HG03439 (cell line): ENCODE measurements around the gene MBNL2.

Experiments used
- ATAC-seq: cut with Tn5 transposase; IDR thresholded peaks from one replicate; pipeline ENCODE4 v1.9.1; 2021; ENCODE audit warnings: mild to moderate bottlenecking, moderate library complexity; ENCODE audit not compliant: unreplicated experiment

The MBNL2 gene

GRCh38 chr13:97371486-97372109 lies 149.5 kb downstream of the MBNL2 start:
- no peak for ATAC-seq

GRCh38 chr13:97372936-97373335 lies 150.8 kb downstream of the MBNL2 start:
- no peak for ATAC-seq

GRCh38 chr13:97373787-97374186 lies 151.7 kb downstream of the MBNL2 start:
- no peak for ATAC-seq

- no peak for ATAC-seq
Measured at GRCh38 chr13:97376981-97377380, 154.8 kb downstream of the MBNL2 start.

GRCh38 chr13:97379386-97379785 lies 157.3 kb downstream of the MBNL2 start:
- ATAC-seq = no peak

- no peak for ATAC-seq
Measured at GRCh38 chr13:97380696-97381095, 158.6 kb downstream of the MBNL2 start.

GRCh38 chr13:97381189-97381588 lies 159.1 kb downstream of the MBNL2 start:
- no peak for ATAC-seq

GRCh38 chr13:97382276-97382675 lies 160.1 kb downstream of the MBNL2 start:
- no peak for ATAC-seq

- ATAC-seq = no peak
Measured at GRCh38 chr13:97384371-97384770, 162.2 kb downstream of the MBNL2 start.

- no peak for ATAC-seq
Measured at GRCh38 chr13:97385146-97385545, 163.0 kb downstream of the MBNL2 start.

GRCh38 chr13:97385854-97386253 lies 163.7 kb downstream of the MBNL2 start:
- ATAC-seq = no peak

GRCh38 chr13:97386801-97387484 lies 164.8 kb downstream of the MBNL2 start:
- no peak for ATAC-seq

GRCh38 chr13:97387485-97387839 lies 165.3 kb downstream of the MBNL2 start:
- no peak for ATAC-seq

- ATAC-seq = no peak
Measured at GRCh38 chr13:97387890-97388289, 165.8 kb downstream of the MBNL2 start.

GRCh38 chr13:97388373-97388772 lies 166.2 kb downstream of the MBNL2 start:
- ATAC-seq = no peak

- no peak for ATAC-seq
Measured at GRCh38 chr13:97390941-97391600, 168.9 kb downstream of the MBNL2 start.

GRCh38 chr13:97392020-97392419 lies 169.9 kb downstream of the MBNL2 start:
- ATAC-seq = no peak

GRCh38 chr13:97394542-97394941 lies 172.4 kb downstream of the MBNL2 start:
- ATAC-seq = no peak

GRCh38 chr13:97395447-97396136 lies 173.5 kb downstream of the MBNL2 start:
- ATAC-seq = no peak

- no peak for ATAC-seq
Measured at GRCh38 chr13:97397267-97397666, 175.1 kb downstream of the MBNL2 start.

GRCh38 chr13:97401421-97401820 lies 179.3 kb downstream of the MBNL2 start:
- no peak for ATAC-seq
